Lung (tissue), 12 donors: ENCODE data around the gene GPATCH3. TPM values are rescaled to one million over a fixed set of nuclear protein-coding genes. Genes with fewer than 3 reads are reported as not detected.

ENCODE experiments used
- ATAC-seq: fragments of 200-7000 bp; cut with Tn5 transposase; one replicate; pipeline ENCODE4 v1.9.1; 2020; ENCODE audit warnings: moderate number of reproducible peaks; ENCODE audit not compliant: insufficient read depth, low FRiP score
- DNase-seq, 3 donors: peaks; one replicate each; pipeline ENCODE4 v3.0.0-alpha.2; 2013 to 2017
- H3K27ac ChIP-seq, 2 donors: one replicate each; pipeline ENCODE4 v1.5.1; 2013; ENCODE audit warnings: mild to moderate bottlenecking in 2 of 2, moderate library complexity in 2 of 2, control low read depth in 1 of 2, inconsistent platforms in 1 of 2, low read depth in 1 of 2, low read length in 1 of 2
- H3K27me3 ChIP-seq, 3 donors: one replicate each; pipeline ENCODE4 v1.5.1; 2013; ENCODE audit warnings: low read length in 2 of 3; ENCODE audit not compliant: control insufficient read depth in 3 of 3, insufficient read depth in 3 of 3
- H3K36me3 ChIP-seq, 4 donors: one replicate each; pipeline ENCODE4 v1.5.1; 2013; ENCODE audit warnings: low read length in 4 of 4, mild to moderate bottlenecking in 1 of 4, moderate library complexity in 1 of 4; ENCODE audit not compliant: control insufficient read depth in 4 of 4, insufficient read depth in 4 of 4
- H3K4me1 ChIP-seq, 5 donors: one replicate each; pipeline ENCODE4 v1.5.1; 2013; ENCODE audit warnings: low read length in 5 of 5, mild to moderate bottlenecking in 2 of 5, moderate library complexity in 1 of 5; ENCODE audit not compliant: control insufficient read depth in 5 of 5, insufficient read depth in 5 of 5
- H3K4me3 ChIP-seq: one replicate; pipeline ENCODE4 v1.5.1; 2013; ENCODE audit warnings: mild to moderate bottlenecking, control low read depth, moderate library complexity
- H3K9ac ChIP-seq, 2 donors: one replicate each; pipeline ENCODE4 v1.5.1; 2013; ENCODE audit warnings: low read length in 2 of 2, control low read depth in 1 of 2; ENCODE audit not compliant: insufficient read depth in 1 of 2
- H3K9me3 ChIP-seq, 4 donors: one replicate each; pipeline ENCODE4 v1.5.1; 2013; ENCODE audit warnings: low read length in 3 of 4, mild to moderate bottlenecking in 1 of 4, moderate library complexity in 1 of 4; ENCODE audit not compliant: control insufficient read depth in 4 of 4, insufficient read depth in 3 of 4
- WGBS, 2 donors: extraction: QIAGEN DNeasy Blood & Tissue Kit; methylation state at CpG; one replicate each; pipeline ENCODE4 v1.1.7; 2013; 5-methylcytosine and 5-hydroxymethylcytosine counted together
- polyA plus RNA-seq, 2 donors: library from polyadenylated mRNA; stranded (reverse); fragments of 200-250 nt; gene quantifications; one replicate each; pipeline ENCODE4 v1.2.1, GENCODE V29; 2013
- total RNA-seq, 2 donors: library from RNA; depleted of rRNA in 1 of 2; stranded (reverse); fragments of >200 nt in 1 of 2; gene quantifications; one replicate each; pipeline ENCODE4 v1.2.1, GENCODE V29; 2014 to 2021
- TF ChIP-seq, protein P1 (sequence below): IDR thresholded peaks from 2 replicates; pipeline ENCODE4 v1.5.1; 2012; ENCODE audit warnings: mild to moderate bottlenecking; ENCODE audit errors: control extremely low read depth, extremely low read depth
- donor health status: control.
- donor health status: control.
- donor health status: Bipolar disorder and iron deficiency.
- donor health status: healthy.
- donor health status: DM: yes; HTN: yes; CAD: no.

The GPATCH3 gene
- total and polyA plus RNA-seq, 4 donors: 10.4 to 17.5 (median 14.1) TPM

DNA sequence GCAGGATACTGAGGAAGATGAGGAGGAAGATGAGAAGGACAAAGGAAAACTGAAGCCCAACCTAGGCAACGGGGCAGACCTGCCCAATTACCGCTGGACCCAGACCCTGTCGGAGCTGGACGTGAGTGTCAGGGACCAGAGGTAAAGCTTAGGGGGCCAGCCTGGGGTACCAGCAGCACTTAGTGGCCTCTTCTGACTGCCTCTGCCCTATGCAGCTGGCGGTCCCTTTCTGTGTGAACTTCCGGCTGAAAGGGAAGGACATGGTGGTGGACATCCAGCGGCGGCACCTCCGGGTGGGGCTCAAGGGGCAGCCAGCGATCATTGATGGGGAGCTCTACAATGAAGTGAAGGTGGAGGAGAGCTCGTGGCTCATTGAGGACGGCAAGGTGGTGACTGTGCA, 42.4 kb upstream of the GPATCH3 start:
- DNase-seq: no peak

DNA sequence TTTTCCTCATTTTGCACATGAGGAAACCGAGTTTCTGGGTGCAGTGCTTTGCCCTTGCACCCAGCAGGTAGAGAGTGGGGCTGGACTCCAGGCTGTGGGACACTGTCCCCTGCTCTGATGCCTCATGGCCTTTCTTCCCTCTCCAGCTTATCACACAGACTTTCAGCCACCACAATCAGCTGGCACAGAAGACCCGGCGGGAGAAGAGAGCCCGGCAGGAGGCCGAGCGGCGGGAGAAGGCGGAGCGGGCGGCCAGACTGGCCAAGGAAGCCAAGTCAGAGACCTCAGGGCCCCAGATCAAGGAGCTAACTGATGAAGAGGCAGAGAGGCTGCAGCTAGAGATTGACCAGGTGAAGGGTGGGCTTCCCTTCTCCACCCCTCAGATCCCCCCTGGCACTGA, 41.0 kb upstream of the GPATCH3 start:
- Histone ChIP-seq H3K4me1 (peaks cover 0 to 2% (median 0%) of the 10 kb centered on the region in 5 donors), H3K4me3 (no peak overlapping the region), H3K9me3 (no peaks in the 10 kb centered on the region), H3K9ac (no peak overlapping the region), H3K36me3 (peaks cover 20 to 50% (median 25%) of the 10 kb centered on the region in 4 donors), H3K27me3 (no peaks in the 10 kb centered on the region), H3K27ac (no peak overlapping the region)
- DNase-seq: no peak
- 95 to 96% methylated on average over 10 of the region's 10 CpGs for WGBS, 2 donors
- no peak for ATAC-seq
- TF ChIP-seq, protein P1, sequence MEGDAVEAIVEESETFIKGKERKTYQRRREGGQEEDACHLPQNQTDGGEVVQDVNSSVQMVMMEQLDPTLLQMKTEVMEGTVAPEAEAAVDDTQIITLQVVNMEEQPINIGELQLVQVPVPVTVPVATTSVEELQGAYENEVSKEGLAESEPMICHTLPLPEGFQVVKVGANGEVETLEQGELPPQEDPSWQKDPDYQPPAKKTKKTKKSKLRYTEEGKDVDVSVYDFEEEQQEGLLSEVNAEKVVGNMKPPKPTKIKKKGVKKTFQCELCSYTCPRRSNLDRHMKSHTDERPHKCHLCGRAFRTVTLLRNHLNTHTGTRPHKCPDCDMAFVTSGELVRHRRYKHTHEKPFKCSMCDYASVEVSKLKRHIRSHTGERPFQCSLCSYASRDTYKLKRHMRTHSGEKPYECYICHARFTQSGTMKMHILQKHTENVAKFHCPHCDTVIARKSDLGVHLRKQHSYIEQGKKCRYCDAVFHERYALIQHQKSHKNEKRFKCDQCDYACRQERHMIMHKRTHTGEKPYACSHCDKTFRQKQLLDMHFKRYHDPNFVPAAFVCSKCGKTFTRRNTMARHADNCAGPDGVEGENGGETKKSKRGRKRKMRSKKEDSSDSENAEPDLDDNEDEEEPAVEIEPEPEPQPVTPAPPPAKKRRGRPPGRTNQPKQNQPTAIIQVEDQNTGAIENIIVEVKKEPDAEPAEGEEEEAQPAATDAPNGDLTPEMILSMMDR: no peak

More for the DNA sequence above, 42.4 kb upstream of the GPATCH3 start:
- no peaks in the 10 kb centered on the region for H3K9me3 ChIP-seq
- WGBS, 2 donors: 96 to 98% methylated on average over 12 of the region's 12 CpGs
- H3K27ac ChIP-seq: no peak overlapping the region
- H3K4me1 ChIP-seq: peaks cover 0 to 2% (median 0%) of the 10 kb centered on the region in 5 donors
- ATAC-seq: no peak
- no peak overlapping the region for H3K4me3 ChIP-seq
- no peak overlapping the region for H3K9ac ChIP-seq
- TF ChIP-seq, protein P1: no peak
- H3K36me3 ChIP-seq: peaks cover 20 to 51% (median 23%) of the 10 kb centered on the region in 4 donors
- no peaks in the 10 kb centered on the region for H3K27me3 ChIP-seq

DNA sequence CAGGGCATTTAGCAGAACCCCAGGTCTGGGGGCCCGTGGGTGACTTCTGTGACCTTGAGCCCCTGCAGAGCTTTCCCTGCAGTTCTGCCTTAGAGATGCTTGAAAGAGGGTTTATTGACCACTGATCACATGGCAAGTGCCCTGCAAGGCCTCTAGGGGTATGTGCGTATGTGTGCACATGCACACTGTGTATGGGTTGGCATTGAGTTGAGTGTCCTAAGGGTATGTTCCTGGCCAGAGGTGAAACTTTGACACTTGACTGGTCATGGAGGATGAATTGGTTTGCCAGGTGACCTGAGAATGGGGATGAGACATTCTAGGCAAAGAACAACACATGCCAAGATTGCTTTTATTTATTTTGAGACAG, 38.4 kb upstream of the GPATCH3 start:
- H3K9ac ChIP-seq: no peak overlapping the region
- H3K27me3 ChIP-seq: no peaks in the 10 kb centered on the region
- H3K4me1 ChIP-seq: peaks cover 0 to 2% (median 0%) of the 10 kb centered on the region in 5 donors
- H3K4me3 ChIP-seq: no peak overlapping the region
- H3K27ac ChIP-seq: peak overlapping the region in 1 of 2 donors; percentile 25
- WGBS, 2 donors: 89 to 93% methylated on average over 2 of the region's 2 CpGs
- H3K36me3 ChIP-seq: peaks cover 9 to 38% (median 18%) of the 10 kb centered on the region in 4 donors
- no peak for DNase-seq
- TF ChIP-seq, protein P1: no peak
- H3K9me3 ChIP-seq: no peaks in the 10 kb centered on the region
- no peak for ATAC-seq
